Testis (tissue), 2 donors: Measurements from ENCODE around the gene CRTC2.

Experiments used
- POLR2A ChIP-seq: fragments of 450-650 bp; IDR thresholded peaks from one replicate; pipeline ENCODE4 v1.6.1; 2017; ENCODE audit warnings: antibody characterized with exemption, mild to moderate bottlenecking, moderate library complexity
- TF ChIP-seq, protein P1 (sequence below), 3 experiments: fragments of 450-650 bp in 2 of 3; fragments of 200-600 bp in 1 of 3; sonication (generic) in 1 of 3; IDR thresholded peaks; one replicate each; pipeline ENCODE4 v1.5.1; 2016 to 2019; ENCODE audit warnings: antibody characterized with exemption in 3 of 3, mild to moderate bottlenecking in 2 of 3, moderate library complexity in 1 of 3

DNA sequence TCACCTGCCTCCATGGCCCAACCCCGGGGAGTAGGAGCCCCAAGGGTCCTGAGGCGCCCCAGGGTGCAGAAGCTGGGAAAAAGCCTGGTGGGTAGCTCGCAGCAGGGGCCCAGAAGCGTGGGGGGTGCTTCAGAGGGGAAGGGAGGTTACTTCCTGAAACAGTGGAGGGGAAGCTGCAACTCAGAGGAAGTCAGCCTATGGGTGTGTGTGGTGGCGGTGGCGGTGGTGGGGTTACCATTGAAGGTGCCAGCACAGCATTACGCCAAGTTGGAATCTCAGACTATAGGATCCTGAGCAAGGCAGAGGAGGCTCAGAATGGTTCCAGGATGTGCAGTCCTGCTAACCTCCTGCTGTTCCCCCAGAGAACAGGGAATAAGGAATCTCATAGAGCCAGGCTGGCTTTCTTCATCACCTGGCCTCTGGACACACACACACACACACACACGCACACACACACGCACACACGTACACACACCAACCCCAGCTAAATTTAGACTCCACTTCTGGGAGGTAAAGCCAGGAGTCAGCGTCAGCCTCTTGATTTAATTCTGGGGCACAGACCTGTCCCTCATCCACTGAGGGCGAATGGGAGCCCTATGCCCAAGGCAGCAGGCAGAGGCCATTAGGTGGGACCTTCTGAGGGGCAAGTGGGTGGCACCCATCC lies 13.1 kb downstream of the CRTC2 start:
- TF ChIP-seq, protein P1, sequence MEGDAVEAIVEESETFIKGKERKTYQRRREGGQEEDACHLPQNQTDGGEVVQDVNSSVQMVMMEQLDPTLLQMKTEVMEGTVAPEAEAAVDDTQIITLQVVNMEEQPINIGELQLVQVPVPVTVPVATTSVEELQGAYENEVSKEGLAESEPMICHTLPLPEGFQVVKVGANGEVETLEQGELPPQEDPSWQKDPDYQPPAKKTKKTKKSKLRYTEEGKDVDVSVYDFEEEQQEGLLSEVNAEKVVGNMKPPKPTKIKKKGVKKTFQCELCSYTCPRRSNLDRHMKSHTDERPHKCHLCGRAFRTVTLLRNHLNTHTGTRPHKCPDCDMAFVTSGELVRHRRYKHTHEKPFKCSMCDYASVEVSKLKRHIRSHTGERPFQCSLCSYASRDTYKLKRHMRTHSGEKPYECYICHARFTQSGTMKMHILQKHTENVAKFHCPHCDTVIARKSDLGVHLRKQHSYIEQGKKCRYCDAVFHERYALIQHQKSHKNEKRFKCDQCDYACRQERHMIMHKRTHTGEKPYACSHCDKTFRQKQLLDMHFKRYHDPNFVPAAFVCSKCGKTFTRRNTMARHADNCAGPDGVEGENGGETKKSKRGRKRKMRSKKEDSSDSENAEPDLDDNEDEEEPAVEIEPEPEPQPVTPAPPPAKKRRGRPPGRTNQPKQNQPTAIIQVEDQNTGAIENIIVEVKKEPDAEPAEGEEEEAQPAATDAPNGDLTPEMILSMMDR (IDR thresholded peaks at IDR 0.05): no peak
- no peak for TF ChIP-seq POLR2A
